WTC11 (cell line): ENCODE data around the gene KIFC3.

Experiments used
- ATF3 ChIP-seq: sonication (generic); formaldehyde crosslinking; conservative IDR thresholded peaks from 2 replicates; pipeline ENCODE4 v1.8.1; 2022; ENCODE audit warnings: mild to moderate bottlenecking, missing genetic modification reagents
- CDX4 ChIP-seq: fragments of 250-450 bp; sonication (Bioruptor Pico); IDR thresholded peaks from 2 replicates; pipeline ENCODE4 v1.9.0; 2021; ENCODE audit warnings: moderate library complexity, mild to moderate bottlenecking, inconsistent platforms, borderline replicate concordance
- CREB1 ChIP-seq: sonication (generic); formaldehyde crosslinking; IDR thresholded peaks from 2 replicates; pipeline ENCODE4 v1.8.0; 2023; ENCODE audit warnings: mild to moderate bottlenecking, missing genetic modification reagents
- CTCF ChIP-seq: fragments of 200-600 bp; IDR thresholded peaks from 2 replicates; pipeline ENCODE4 v1.8.0; 2022; ENCODE audit warnings: antibody characterized with exemption
- ESRRA ChIP-seq: sonication (generic); formaldehyde crosslinking; IDR thresholded peaks from 2 replicates; pipeline ENCODE4 v1.8.1; 2022; ENCODE audit warnings: mild to moderate bottlenecking, missing genetic modification reagents, borderline replicate concordance
- ETV6 ChIP-seq: sonication (generic); formaldehyde crosslinking; IDR thresholded peaks from 2 replicates; pipeline ENCODE4 v1.8.1; 2022; ENCODE audit warnings: mild to moderate bottlenecking, missing genetic modification reagents
- NR3C1 ChIP-seq: sonication (generic); formaldehyde crosslinking; conservative IDR thresholded peaks from 2 replicates; pipeline ENCODE4 v1.8.1; 2023; ENCODE audit warnings: low read depth, mild to moderate bottlenecking, missing genetic modification reagents
- PRDM15 ChIP-seq: sonication (generic); formaldehyde crosslinking; IDR thresholded peaks from 2 replicates; pipeline ENCODE4 v1.8.0; 2022; ENCODE audit warnings: missing genetic modification reagents
- RORB ChIP-seq: fragments of 250-450 bp; sonication (Bioruptor Pico); IDR thresholded peaks from 2 replicates; pipeline ENCODE4 v1.9.0; 2021; ENCODE audit warnings: mild to moderate bottlenecking
- SMAD4 ChIP-seq: sonication (generic); formaldehyde crosslinking; IDR thresholded peaks from 2 replicates; pipeline ENCODE4 v1.8.0; 2022; ENCODE audit warnings: mild to moderate bottlenecking, missing genetic modification reagents
- SP1 ChIP-seq: sonication (generic); formaldehyde crosslinking; conservative IDR thresholded peaks from 2 replicates; pipeline ENCODE4 v1.8.1; 2022; ENCODE audit warnings: missing genetic modification reagents
- TEAD4 ChIP-seq: sonication (generic); formaldehyde crosslinking; IDR thresholded peaks from 2 replicates; pipeline ENCODE4 v1.8.0; 2022; ENCODE audit warnings: mild to moderate bottlenecking, missing genetic modification reagents
- USF1 ChIP-seq: sonication (generic); formaldehyde crosslinking; IDR thresholded peaks from 2 replicates; pipeline ENCODE4 v1.8.0; 2022; ENCODE audit warnings: mild to moderate bottlenecking, missing genetic modification reagents
- USF2 ChIP-seq: sonication (generic); formaldehyde crosslinking; IDR thresholded peaks from 2 replicates; pipeline ENCODE4 v1.8.1; 2023; ENCODE audit warnings: mild to moderate bottlenecking, missing genetic modification reagents, moderate library complexity

GRCh38 chr16:57734925-57735754, 67.2 kb downstream of the KIFC3 start:
- TF ChIP-seq CDX4 (CRISPR knock-in tag) = no peak
- TF ChIP-seq CTCF = no peak
- TF ChIP-seq SMAD4 (CRISPR knock-in tag) = no peak
- TF ChIP-seq PRDM15 = no peak
- no peak for TF ChIP-seq USF2 (CRISPR knock-in tag)
- TF ChIP-seq ATF3 (CRISPR knock-in tag) = no peak
- no peak for TF ChIP-seq TEAD4 (CRISPR knock-in tag)
- TF ChIP-seq CREB1 (CRISPR knock-in tag) = no peak
- TF ChIP-seq ESRRA (CRISPR knock-in tag) = no peak
- no peak for TF ChIP-seq NR3C1 (CRISPR knock-in tag)
- TF ChIP-seq USF1 (CRISPR knock-in tag) = no peak
- TF ChIP-seq ETV6 (CRISPR knock-in tag) = no peak
- no peak for TF ChIP-seq RORB
- peak; percentile 93 for TF ChIP-seq SP1 (CRISPR knock-in tag)
